ENCODE data around the gene JAM2. TPM values are rescaled to one million over a fixed set of nuclear protein-coding genes. Genes with fewer than 3 reads are reported as not detected.

Gene JAM2
- total and polyA plus RNA-seq, 2 donors from 2014 or later = 6.0 to 12.0 TPM

GRCh38 chr21:25637851-25638659 lies 1.0 kb upstream of the JAM2 start:
- Histone ChIP-seq H3K4me3 (ENCODE audit: low read length in 3 of 3) (peak overlapping the region in 1 of 3 donors; percentile 52), H3K9ac (ENCODE audit: low read length in 3 of 3) (no peak overlapping the region), H3K27me3 (ENCODE audit: control insufficient read depth, insufficient read depth, low read length) (no peaks in the 10 kb centered on the region), H3K9me3 (ENCODE audit: control insufficient read depth in 2 of 3, insufficient read depth in 1 of 3, low read length in 3 of 3) (no peaks in the 10 kb centered on the region), H3K27ac (ENCODE audit: low read depth in 2 of 2, low read length in 2 of 2) (no peak overlapping the region), H3K4me1 (ENCODE audit: control insufficient read depth in 2 of 3, insufficient read depth in 2 of 3, low read depth in 1 of 3, low read length in 3 of 3) (peaks cover 0 to 6% (median 0%) of the 10 kb centered on the region in 3 donors), H3K36me3 (ENCODE audit: control insufficient read depth in 2 of 3, insufficient read depth in 3 of 3, low read length in 3 of 3) (no peaks in the 10 kb centered on the region)
- TF ChIP-seq, protein P1, sequence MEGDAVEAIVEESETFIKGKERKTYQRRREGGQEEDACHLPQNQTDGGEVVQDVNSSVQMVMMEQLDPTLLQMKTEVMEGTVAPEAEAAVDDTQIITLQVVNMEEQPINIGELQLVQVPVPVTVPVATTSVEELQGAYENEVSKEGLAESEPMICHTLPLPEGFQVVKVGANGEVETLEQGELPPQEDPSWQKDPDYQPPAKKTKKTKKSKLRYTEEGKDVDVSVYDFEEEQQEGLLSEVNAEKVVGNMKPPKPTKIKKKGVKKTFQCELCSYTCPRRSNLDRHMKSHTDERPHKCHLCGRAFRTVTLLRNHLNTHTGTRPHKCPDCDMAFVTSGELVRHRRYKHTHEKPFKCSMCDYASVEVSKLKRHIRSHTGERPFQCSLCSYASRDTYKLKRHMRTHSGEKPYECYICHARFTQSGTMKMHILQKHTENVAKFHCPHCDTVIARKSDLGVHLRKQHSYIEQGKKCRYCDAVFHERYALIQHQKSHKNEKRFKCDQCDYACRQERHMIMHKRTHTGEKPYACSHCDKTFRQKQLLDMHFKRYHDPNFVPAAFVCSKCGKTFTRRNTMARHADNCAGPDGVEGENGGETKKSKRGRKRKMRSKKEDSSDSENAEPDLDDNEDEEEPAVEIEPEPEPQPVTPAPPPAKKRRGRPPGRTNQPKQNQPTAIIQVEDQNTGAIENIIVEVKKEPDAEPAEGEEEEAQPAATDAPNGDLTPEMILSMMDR (IDR thresholded peaks at IDR 0.05; ENCODE audit: borderline replicate concordance, extremely low read depth, insufficient read depth) = no peak
- FAIRE-seq = no peak
- intact Hi-C loops (cut with DNase I) = no loop called here
- DNase-seq = peak in 2 of 5 donors; percentile 12 to 50

- no peaks in the 10 kb centered on the region for H3K27me3 ChIP-seq (ENCODE audit: control insufficient read depth, insufficient read depth, low read length)
- H3K4me1 ChIP-seq (ENCODE audit: control insufficient read depth in 2 of 3, insufficient read depth in 2 of 3, low read depth in 1 of 3, low read length in 3 of 3) = peaks cover 0 to 6% (median 0%) of the 10 kb centered on the region in 3 donors
- peak overlapping the region in 2 of 3 donors; percentile 17 to 47 for H3K9ac ChIP-seq (ENCODE audit: low read length in 3 of 3)
- H3K36me3 ChIP-seq (ENCODE audit: control insufficient read depth in 2 of 3, insufficient read depth in 3 of 3, low read length in 3 of 3) = no peaks in the 10 kb centered on the region
- DNase-seq (peak; percentile 69 to 83 (median 77)), FAIRE-seq (no peak)
- no peaks in the 10 kb centered on the region for H3K9me3 ChIP-seq (ENCODE audit: control insufficient read depth in 2 of 3, insufficient read depth in 1 of 3, low read length in 3 of 3)
- intact Hi-C loops (cut with DNase I) = no loop called here
- H3K4me3 ChIP-seq (ENCODE audit: low read length in 3 of 3) = peak overlapping the region; percentile 52 to 59 (median 57)
- TF ChIP-seq, protein P1 (IDR thresholded peaks at IDR 0.05; ENCODE audit: borderline replicate concordance, extremely low read depth, insufficient read depth) = peak; percentile 16
- peak overlapping the region; percentile 56 to 58 for H3K27ac ChIP-seq (ENCODE audit: low read depth in 2 of 2, low read length in 2 of 2)
These were observed 618 bp downstream of the JAM2 start for GRCh38 chr21:25639551-25640201.

DNA sequence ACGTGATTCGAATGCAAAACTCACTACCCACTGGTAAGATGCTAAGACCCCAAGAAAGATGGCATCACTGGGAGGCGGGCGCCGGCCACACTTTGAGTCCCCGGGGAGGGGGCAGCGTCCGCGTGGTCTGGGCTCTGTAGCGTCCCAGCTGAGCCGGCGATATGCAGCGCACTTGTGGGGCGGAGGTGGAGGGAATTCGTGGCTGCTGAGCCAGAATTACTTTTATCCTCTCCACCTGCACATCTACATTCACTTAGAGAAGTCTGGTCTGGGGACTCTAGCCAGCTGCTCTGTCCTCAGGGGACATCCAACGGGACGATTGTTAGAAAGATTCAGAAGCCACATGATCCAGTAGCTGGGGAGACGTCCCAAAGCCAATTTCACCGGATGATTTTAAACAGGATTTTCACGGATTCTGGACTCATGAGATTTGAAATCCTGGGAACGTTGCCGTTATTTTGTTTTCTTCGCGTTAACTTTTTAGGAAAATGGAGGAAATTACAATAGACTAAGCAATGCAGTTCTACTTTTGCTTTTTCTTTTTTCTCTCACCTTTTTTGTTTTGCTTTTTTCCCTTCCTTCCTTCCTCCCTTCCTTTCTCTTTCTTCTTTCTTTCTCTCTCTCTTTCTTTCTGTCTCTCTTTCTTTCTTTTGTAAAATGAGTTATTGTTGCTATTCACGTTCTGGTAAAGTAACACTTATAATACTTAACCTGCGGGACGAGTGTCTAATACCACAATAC lies 1.3 kb downstream of the JAM2 start:
- H3K4me1 ChIP-seq (ENCODE audit: control insufficient read depth in 2 of 3, insufficient read depth in 2 of 3, low read depth in 1 of 3, low read length in 3 of 3) = peaks cover 0 to 6% (median 0%) of the 10 kb centered on the region in 3 donors
- no peak for FAIRE-seq
- peak; percentile 65 to 78 (median 76) for DNase-seq
- peak overlapping the region; percentile 52 to 59 (median 57) for H3K4me3 ChIP-seq (ENCODE audit: low read length in 3 of 3)
- no peaks in the 10 kb centered on the region for H3K36me3 ChIP-seq (ENCODE audit: control insufficient read depth in 2 of 3, insufficient read depth in 3 of 3, low read length in 3 of 3)
- no peaks in the 10 kb centered on the region for H3K27me3 ChIP-seq (ENCODE audit: control insufficient read depth, insufficient read depth, low read length)
- peak overlapping the region in 1 of 2 donors; percentile 56 for H3K27ac ChIP-seq (ENCODE audit: low read depth in 2 of 2, low read length in 2 of 2)
- no peaks in the 10 kb centered on the region for H3K9me3 ChIP-seq (ENCODE audit: control insufficient read depth in 2 of 3, insufficient read depth in 1 of 3, low read length in 3 of 3)
- H3K9ac ChIP-seq (ENCODE audit: low read length in 3 of 3) = peak overlapping the region; percentile 17 to 55 (median 47)
- intact Hi-C loops (cut with DNase I) = no loop called here
- TF ChIP-seq, protein P1 (IDR thresholded peaks at IDR 0.05; ENCODE audit: borderline replicate concordance, extremely low read depth, insufficient read depth) = no peak
